Caco-2 (cell line): ENCODE measurements around the gene IFIT5. TPM values are rescaled to one million over a fixed set of nuclear protein-coding genes. Genes with fewer than 3 reads are reported as not detected.

Experiments used
- BruUV-seq: library from RNA; stranded (reverse); fragments of 400-500 nt; replicated peaks from 2 replicates; lab custom pipeline; 2021; lab: Mats Ljungman, UMichigan
- CTCF ChIA-PET: fragments of 300-600 bp; sonication (Branson Sonifier 250); formaldehyde crosslinking; loops from one replicate; lab custom pipeline; 2022; ENCODE audit warnings: antibody characterized with exemption; lab: Charles Lee
- POLR2A ChIA-PET: fragments of 300-600 bp; sonication (Branson Sonifier 250); formaldehyde crosslinking; loops from one replicate; lab custom pipeline; 2022; ENCODE audit warnings: antibody characterized with exemption; lab: Charles Lee
- DNase-seq, 2 experiments: peaks; one replicate each; pipeline versions ENCODE4 v3.0.0 to v3.0.0-alpha.2; 2020 to 2022
- H3K27me3 ChIP-seq: replicated peaks from 2 replicates; pipeline ENCODE4 v1.6.0; 2011; ENCODE audit warnings: low read length; ENCODE audit not compliant: control insufficient read depth, insufficient read depth
- H3K36me3 ChIP-seq: 2 replicates; pipeline ENCODE4 v1.5.1; 2011; ENCODE audit warnings: low read length; ENCODE audit not compliant: control insufficient read depth, insufficient read depth
- H3K4me1 ChIP-seq: fragments of 250-450 bp; sonication (Bioruptor Pico); 2 replicates; pipeline ENCODE4 v1.5.1; 2020; ENCODE audit warnings: mild to moderate bottlenecking
- H3K4me3 ChIP-seq: 2 replicates; pipeline ENCODE4 v1.5.1; 2011; ENCODE audit warnings: low read depth, mild to moderate bottlenecking, control low read depth, low read length
- H3K9me3 ChIP-seq: fragments of 250-450 bp; sonication (Bioruptor Pico); 2 replicates; pipeline ENCODE4 v1.5.1; 2020; ENCODE audit warnings: mild to moderate bottlenecking, moderate library complexity
- H3K27ac Mint-ChIP-seq: one replicate; pipeline ENCODE4 v1.8.0; 2022; ENCODE audit warnings: mixed read lengths; ENCODE audit not compliant: unreplicated experiment
- H3K27me3 Mint-ChIP-seq: one replicate; pipeline ENCODE4 v1.8.0; 2022; ENCODE audit warnings: mixed read lengths; ENCODE audit not compliant: insufficient read depth, unreplicated experiment
- H3K36me3 Mint-ChIP-seq: one replicate; pipeline ENCODE4 v1.8.0; 2022; ENCODE audit warnings: mild to moderate bottlenecking, mixed read lengths; ENCODE audit not compliant: insufficient read depth, unreplicated experiment
- H3K4me1 Mint-ChIP-seq: one replicate; pipeline ENCODE4 v1.8.0; 2022; ENCODE audit warnings: low read depth, mixed read lengths; ENCODE audit not compliant: unreplicated experiment
- H3K4me3 Mint-ChIP-seq: one replicate; pipeline ENCODE4 v1.8.0; 2022; ENCODE audit warnings: mild to moderate bottlenecking, moderate library complexity, mixed read lengths; ENCODE audit not compliant: unreplicated experiment
- H3K9me3 Mint-ChIP-seq: one replicate; pipeline ENCODE4 v1.8.0; 2022; ENCODE audit warnings: mixed read lengths; ENCODE audit not compliant: unreplicated experiment
- CTCF ChIP-seq, 2 experiments: fragments of 200-600 bp in 1 of 2; IDR thresholded peaks; 1 replicate in 1 of 2; 2 replicates in 1 of 2; pipeline versions ENCODE4 v1.5.1 to v1.8.0; 2011 to 2022; ENCODE audit warnings: antibody characterized with exemption in 1 of 2, control low read depth in 1 of 2, inconsistent platforms in 1 of 2, low read depth in 1 of 2, low read length in 1 of 2, mild to moderate bottlenecking in 1 of 2, moderate library complexity in 1 of 2; ENCODE audit not compliant: insufficient read depth in 1 of 2, severe bottlenecking in 1 of 2, unreplicated experiment in 1 of 2
- intact Hi-C: fragments of 100-400 bp; cut with micrococcal nuclease; formaldehyde crosslinking; loops from one replicate; pipeline ENCODE4 v1.10.0; 2022; ENCODE audit not compliant: unreplicated experiment
- total RNA-seq: library from RNA; stranded (reverse); gene quantifications from 2 replicates; pipeline ENCODE4 v1.2.3, GENCODE V29; 2022

Gene IFIT5
- total RNA-seq, 1 experiment from 2014 or later, result 2.4 TPM

- no peak within 1 kb of the TSS for H3K4me3 ChIP-seq
- H3K9me3 Mint-ChIP-seq, result no peaks in the 10 kb centered on the region
- intact Hi-C loops, result no loop called here
- ChIA-PET POLR2A (no interaction called here), CTCF (no interaction called here)
- H3K36me3 ChIP-seq, result no peaks in the 10 kb centered on the region
- H3K27ac Mint-ChIP-seq, result no peak within 1 kb of the TSS
- no peaks in the 10 kb centered on the region for H3K36me3 Mint-ChIP-seq
- no peaks in the 10 kb centered on the region for H3K27me3 Mint-ChIP-seq
- no peaks in the 10 kb centered on the region for H3K9me3 ChIP-seq
- no peak for DNase-seq
- no peak within 1 kb of the TSS for H3K4me3 Mint-ChIP-seq
- no TSS peak for BruUV-seq
- no peak for TF ChIP-seq CTCF (IDR thresholded peaks at IDR 0.05; ENCODE audit: insufficient read depth in 1 of 2, low read depth in 1 of 2, low read length in 1 of 2, severe bottlenecking in 1 of 2, unreplicated experiment in 1 of 2)
- H3K4me1 ChIP-seq, result peaks cover 14% of the 10 kb centered on the region
- peaks cover 7% of the 10 kb centered on the region for H3K4me1 Mint-ChIP-seq
- no peaks in the 10 kb centered on the region for H3K27me3 ChIP-seq
Measured at GRCh38 chr10:89377705-89378637, 36.4 kb upstream of the IFIT5 start, which contains the start of gene IFIT1B. Gene IFIT1B, plus strand, starts transcription at chr10:89378056. Its CDS starts 80 bp downstream, at chr10:89378136.

- H3K27ac Mint-ChIP-seq, result no peak overlapping the region
- CTCF ChIA-PET, result no interaction called here
- H3K9me3 ChIP-seq, result no peaks in the 10 kb centered on the region
- intact Hi-C loops, result no loop called here
- H3K4me3 ChIP-seq, result no peak overlapping the region
- BruUV-seq, result no TSS peak
- no peaks in the 10 kb centered on the region for H3K36me3 ChIP-seq
- POLR2A ChIA-PET, result no interaction called here
- H3K4me1 Mint-ChIP-seq, result peaks cover 4% of the 10 kb centered on the region
- peaks cover 3% of the 10 kb centered on the region; the same call in 1 of the 2 replicates for H3K4me1 ChIP-seq
- H3K27me3 Mint-ChIP-seq, result no peaks in the 10 kb centered on the region
- TF ChIP-seq CTCF (IDR thresholded peaks at IDR 0.05; ENCODE audit: insufficient read depth in 1 of 2, low read depth in 1 of 2, low read length in 1 of 2, severe bottlenecking in 1 of 2, unreplicated experiment in 1 of 2), result no peak
- no peak for DNase-seq
- no peaks in the 10 kb centered on the region for H3K36me3 Mint-ChIP-seq
- H3K27me3 ChIP-seq, result no peaks in the 10 kb centered on the region
- H3K4me3 Mint-ChIP-seq, result no peak overlapping the region
- H3K9me3 Mint-ChIP-seq, result no peaks in the 10 kb centered on the region
Measured at GRCh38 chr10:89379103-89379502, 35.3 kb upstream of the IFIT5 start.

GRCh38 chr10:89382757-89383156 is 31.6 kb upstream of the IFIT5 start:
- Histone ChIP-seq H3K4me1 (no peaks in the 10 kb centered on the region), H3K36me3 (no peaks in the 10 kb centered on the region), H3K4me3 (no peak overlapping the region), H3K27me3 (no peaks in the 10 kb centered on the region), H3K9me3 (no peaks in the 10 kb centered on the region)
- Mint-ChIP-seq H3K27me3 (no peaks in the 10 kb centered on the region), H3K36me3 (no peaks in the 10 kb centered on the region), H3K4me1 (no peaks in the 10 kb centered on the region), H3K9me3 (no peaks in the 10 kb centered on the region), H3K4me3 (no peak overlapping the region), H3K27ac (no peak overlapping the region)
- intact Hi-C loops, result no loop called here
- ChIA-PET CTCF (no interaction called here), POLR2A (no interaction called here)
- no peak for TF ChIP-seq CTCF (IDR thresholded peaks at IDR 0.05; ENCODE audit: insufficient read depth in 1 of 2, low read depth in 1 of 2, low read length in 1 of 2, severe bottlenecking in 1 of 2, unreplicated experiment in 1 of 2)
- no TSS peak for BruUV-seq
- no peak for DNase-seq
